GM12873 (cell line): ENCODE measurements around the gene SERAC1.

ENCODE experiments used
- CTCF ChIP-seq: IDR thresholded peaks from 2 replicates; pipeline ENCODE4 v1.5.1; 2012; ENCODE audit warnings: low read depth, mild to moderate bottlenecking, moderate library complexity, low read length, control low read depth; ENCODE audit not compliant: insufficient read depth; ENCODE audit errors: missing control alignments

The SERAC1 gene

DNA sequence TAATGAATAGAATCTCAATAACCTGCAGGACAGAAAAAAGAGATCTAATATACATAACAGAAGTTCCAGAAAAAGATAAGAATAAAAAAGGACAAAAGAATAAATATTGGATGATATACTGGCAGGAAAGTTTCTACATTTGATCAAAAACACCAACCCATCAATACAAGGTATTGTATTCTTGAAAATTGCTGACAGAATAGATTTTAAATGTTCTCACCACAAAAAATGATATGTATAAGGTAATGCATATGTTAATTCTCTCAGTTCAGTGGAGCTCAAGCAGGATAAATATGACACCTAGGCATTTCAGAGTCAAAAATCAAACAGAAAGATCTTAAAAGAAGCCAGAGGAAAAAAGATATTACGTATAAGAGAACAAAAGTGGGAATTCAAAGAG is 43.8 kb downstream of the SERAC1 start:
- no peak for TF ChIP-seq CTCF

GRCh38 chr6:158122048-158122447 is 46.0 kb downstream of the SERAC1 start:
- TF ChIP-seq CTCF: no peak

DNA sequence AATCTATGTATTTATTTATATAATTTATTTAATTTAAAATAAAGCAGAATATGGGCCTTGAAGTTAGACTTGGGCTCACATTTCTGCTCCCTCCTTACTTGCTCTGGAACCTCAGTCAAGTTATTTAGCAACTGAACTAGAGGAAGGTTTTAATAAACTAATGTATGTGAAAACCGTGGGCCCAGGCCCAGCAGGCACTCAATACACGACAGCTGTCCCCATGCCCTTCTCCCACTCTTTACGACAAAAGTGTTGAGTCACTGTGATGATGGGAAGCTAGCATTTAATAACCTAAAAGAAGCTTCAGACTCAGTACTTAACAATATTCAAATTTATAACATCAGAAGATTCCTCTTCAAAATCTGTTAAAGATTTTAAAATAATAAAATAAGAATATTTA is 46.7 kb downstream of the SERAC1 start:
- no peak for TF ChIP-seq CTCF

- no peak for TF ChIP-seq CTCF
Measured at GRCh38 chr6:158118886-158119285, 49.2 kb downstream of the SERAC1 start.

DNA sequence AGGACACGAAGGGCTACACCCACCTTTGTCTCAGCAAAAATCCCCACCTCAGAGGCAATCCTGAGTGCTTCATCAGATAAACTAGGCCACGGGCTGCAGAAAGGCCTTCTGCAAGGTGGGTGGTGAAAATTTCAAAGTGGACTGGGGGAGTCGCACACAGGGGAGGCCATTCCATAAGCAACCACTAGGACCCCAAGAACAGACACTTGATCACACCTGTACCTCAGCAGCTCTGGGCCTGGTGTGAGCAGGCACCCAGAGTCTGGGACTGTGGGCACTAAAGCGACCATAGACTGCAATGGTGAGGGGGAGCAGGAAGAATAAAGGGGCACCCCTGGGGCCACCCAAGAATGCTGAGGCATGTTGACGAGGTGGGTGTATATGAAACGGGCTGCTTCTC is 52.6 kb downstream of the SERAC1 start:
- TF ChIP-seq CTCF: no peak

DNA sequence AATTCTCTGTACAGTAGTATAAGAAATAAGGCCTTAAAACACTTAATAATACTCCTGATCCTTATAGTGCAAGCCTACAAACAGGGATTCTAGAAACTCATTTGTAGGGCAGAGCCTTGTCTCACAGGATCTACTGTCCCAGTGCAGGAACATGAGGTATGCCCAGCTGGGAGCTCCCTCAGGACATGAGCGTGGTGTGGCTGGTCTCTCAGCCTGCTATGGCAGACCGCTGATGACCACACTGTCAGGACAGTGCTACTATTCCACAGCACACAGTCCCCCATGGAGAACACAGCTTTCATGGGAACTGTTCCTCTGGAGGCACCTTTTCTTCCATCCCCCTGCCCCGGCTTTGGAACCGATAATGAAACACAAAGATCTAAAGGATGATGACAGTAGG is 53.0 kb downstream of the SERAC1 start:
- no peak for TF ChIP-seq CTCF

- no peak for TF ChIP-seq CTCF
Measured at GRCh38 chr6:158113802-158114201, 54.3 kb downstream of the SERAC1 start.
